BLaER1 treated with 17β-estradiol and CSF1 and Interleukin-3, amounts not matched to agents 10 nM and 100 nM (cell line): ENCODE data around the gene NCF4.

Source experiments
- H3K27ac ChIP-seq, 11 experiments: shearing (Covaris generic); formaldehyde crosslinking; 2 replicates each; pipeline ENCODE4 v1.8.1; 2022
- H3K27me3 ChIP-seq, 11 experiments: shearing (Covaris generic); formaldehyde crosslinking; 2 replicates each; pipeline ENCODE4 v1.8.1; 2022
- H3K36me3 ChIP-seq, 11 experiments: shearing (Covaris generic); formaldehyde crosslinking; 2 replicates each; pipeline ENCODE4 v1.8.1; 2022
- H3K4me1 ChIP-seq, 10 experiments: shearing (Covaris generic); formaldehyde crosslinking; 2 replicates each; pipeline ENCODE4 v1.8.1; 2022
- H3K4me2 ChIP-seq, 11 experiments: shearing (Covaris generic); formaldehyde crosslinking; 2 replicates each; pipeline ENCODE4 v1.8.1; 2022
- H3K4me3 ChIP-seq, 10 experiments: shearing (Covaris generic); formaldehyde crosslinking; 2 replicates each; pipeline ENCODE4 v1.8.1; 2022
- H3K9ac ChIP-seq, 11 experiments: shearing (Covaris generic); formaldehyde crosslinking; 2 replicates each; pipeline ENCODE4 v1.8.1; 2022
- H3K9me3 ChIP-seq, 11 experiments: shearing (Covaris generic); formaldehyde crosslinking; replicated peaks in 1 of 11; 2 replicates each; pipeline ENCODE4 v1.8.1; 2022
- H4K20me1 ChIP-seq, 11 experiments: shearing (Covaris generic); formaldehyde crosslinking; 2 replicates each; pipeline ENCODE4 v1.8.1; 2022
- Cebpa-rat ChIP-seq, 11 experiments: shearing (Covaris generic); IDR thresholded peaks; 2 replicates each; pipeline ENCODE4 v1.8.1; 2022

The NCF4 gene

GRCh38 chr22:36912694-36913426 is 52.1 kb downstream of the NCF4 start:
- H4K20me1 ChIP-seq = peaks cover 0 to 21% (median 0%) of the 10 kb centered on the region in 11 experiments; a peak in 6 of 22 replicates
- peak overlapping the region; percentile 71 to 91 (median 84); a peak in 20 of 22 replicates for H3K27ac ChIP-seq
- H3K4me2 ChIP-seq = peak overlapping the region; percentile 83 to 99 (median 93)
- no peaks in the 10 kb centered on the region for H3K9me3 ChIP-seq
- H3K9ac ChIP-seq = peak overlapping the region in 9 of 11 experiments; percentile 73 to 89 (median 83); a peak in 12 of 22 replicates
- peaks cover 21 to 44% (median 29%) of the 10 kb centered on the region in 10 experiments for H3K4me1 ChIP-seq
- TF ChIP-seq Cebpa-rat (IDR thresholded peaks at IDR 0.05) = no peak
- peaks cover 0 to 9% (median 0%) of the 10 kb centered on the region in 11 experiments; a peak in 1 of 22 replicates for H3K36me3 ChIP-seq
- H3K27me3 ChIP-seq = no peaks in the 10 kb centered on the region
- peak overlapping the region in 5 of 10 experiments; percentile 66 to 76 (median 73); a peak in 8 of 20 replicates for H3K4me3 ChIP-seq

- H3K36me3 ChIP-seq = peaks cover 3 to 15% (median 5%) of the 10 kb centered on the region in 11 experiments; a peak in 18 of 22 replicates
- H3K4me1 ChIP-seq = peaks cover 21 to 51% (median 29%) of the 10 kb centered on the region in 10 experiments
- no peak for TF ChIP-seq Cebpa-rat (IDR thresholded peaks at IDR 0.05)
- peak within 1 kb of the TSS; percentile 71 to 91 (median 84) for H3K27ac ChIP-seq
- H3K4me3 ChIP-seq = peak within 1 kb of the TSS; percentile 65 to 76 (median 68)
- no peaks in the 10 kb centered on the region for H3K27me3 ChIP-seq
- peak within 1 kb of the TSS; percentile 83 to 99 (median 93) for H3K4me2 ChIP-seq
- peak within 1 kb of the TSS; percentile 73 to 89 (median 83) for H3K9ac ChIP-seq
- H4K20me1 ChIP-seq = peaks cover 0 to 21% (median 0%) of the 10 kb centered on the region in 11 experiments; a peak in 6 of 22 replicates
- peaks cover 3 to 6% (median 4%) of the 10 kb centered on the region in 11 experiments; a peak in 21 of 22 replicates for H3K9me3 ChIP-seq
Observed at GRCh38 chr22:36913427-36914389, 52.9 kb downstream of the NCF4 start, which contains the start of gene CSF2RB. Gene CSF2RB, plus strand, starts transcription at chr22:36913628. Its CDS starts 8,580 bp downstream, at chr22:36922208.

- Histone ChIP-seq H3K27ac (peak overlapping the region; percentile 71 to 91 (median 84); a peak in 21 of 22 replicates), H3K4me1 (peaks cover 21 to 51% (median 29%) of the 10 kb centered on the region in 10 experiments), H3K9me3 (peaks cover 7 to 9% (median 8%) of the 10 kb centered on the region in 11 experiments; a peak in 21 of 22 replicates), H3K27me3 (no peaks in the 10 kb centered on the region), H3K4me2 (peak overlapping the region; percentile 83 to 99 (median 93)), H3K36me3 (peaks cover 8 to 21% (median 12%) of the 10 kb centered on the region in 11 experiments; a peak in 19 of 22 replicates), H4K20me1 (peaks cover 0 to 21% (median 0%) of the 10 kb centered on the region in 11 experiments; a peak in 6 of 22 replicates), H3K9ac (peak overlapping the region; percentile 73 to 89 (median 83)), H3K4me3 (peak overlapping the region; percentile 65 to 76 (median 68))
- TF ChIP-seq Cebpa-rat (IDR thresholded peaks at IDR 0.05) = no peak
Observed at GRCh38 chr22:36914390-36914752, 53.6 kb downstream of the NCF4 start.

GRCh38 chr22:36916034-36916433 is 55.2 kb downstream of the NCF4 start:
- peaks cover 8 to 33% (median 20%) of the 10 kb centered on the region in 11 experiments; a peak in 20 of 22 replicates for H3K36me3 ChIP-seq

GRCh38 chr22:36918586-36919284 is 57.9 kb downstream of the NCF4 start:
- Histone ChIP-seq H3K4me1 (peaks cover 43 to 76% (median 52%) of the 10 kb centered on the region in 10 experiments), H3K4me3 (no peak overlapping the region), H3K36me3 (peaks cover 17 to 50% (median 34%) of the 10 kb centered on the region in 11 experiments; a peak in 21 of 22 replicates), H3K4me2 (0 out of 22 replicates have a peak overlapping the region, but pooled peaks of 1 of the 11 experiments have one; percentile 2), H3K9ac (no peak overlapping the region), H3K27me3 (no peaks in the 10 kb centered on the region), H3K27ac (no peak overlapping the region), H4K20me1 (peaks cover 5 to 47% (median 13%) of the 10 kb centered on the region in 11 experiments; a peak in 13 of 22 replicates), H3K9me3 (peaks cover 7 to 9% (median 8%) of the 10 kb centered on the region in 11 experiments; a peak in 21 of 22 replicates)
- TF ChIP-seq Cebpa-rat (IDR thresholded peaks at IDR 0.05) = peak in 1 of 11 experiments; percentile 40; a peak in 1 of 22 replicates

More at GRCh38 chr22:36916034-36916433, 55.2 kb downstream of the NCF4 start:
- no peak overlapping the region for H3K9ac ChIP-seq
- peaks cover 7 to 9% (median 8%) of the 10 kb centered on the region in 11 experiments; a peak in 21 of 22 replicates for H3K9me3 ChIP-seq
- no peak overlapping the region for H3K4me3 ChIP-seq
- no peak for TF ChIP-seq Cebpa-rat (IDR thresholded peaks at IDR 0.05)
- peak overlapping the region in 4 of 11 experiments; percentile 23 to 95 (median 90); a peak in 7 of 22 replicates for H3K4me2 ChIP-seq
- no peak overlapping the region for H3K27ac ChIP-seq
- peaks cover 31 to 65% (median 41%) of the 10 kb centered on the region in 10 experiments for H3K4me1 ChIP-seq
- no peaks in the 10 kb centered on the region for H3K27me3 ChIP-seq
- peaks cover 0 to 28% (median 0%) of the 10 kb centered on the region in 11 experiments; a peak in 6 of 22 replicates for H4K20me1 ChIP-seq

GRCh38 chr22:36921309-36922104 is 60.7 kb downstream of the NCF4 start:
- peaks cover 7 to 9% (median 8%) of the 10 kb centered on the region in 11 experiments; a peak in 21 of 22 replicates for H3K9me3 ChIP-seq
- peak overlapping the region; percentile 1 to 65 (median 35); a peak in 14 of 22 replicates for H3K9ac ChIP-seq
- H3K36me3 ChIP-seq = peaks cover 37 to 74% (median 58%) of the 10 kb centered on the region in 11 experiments
- H3K27ac ChIP-seq = peak overlapping the region in 10 of 11 experiments; percentile 15 to 69 (median 54); a peak in 19 of 22 replicates
- peaks cover 39 to 59% (median 47%) of the 10 kb centered on the region in 10 experiments for H3K4me1 ChIP-seq
- peak overlapping the region in 1 of 10 experiments; percentile 19; a peak in 1 of 20 replicates for H3K4me3 ChIP-seq
- H3K27me3 ChIP-seq = no peaks in the 10 kb centered on the region
- peaks cover 5 to 45% (median 13%) of the 10 kb centered on the region in 11 experiments; a peak in 13 of 22 replicates for H4K20me1 ChIP-seq
- TF ChIP-seq Cebpa-rat (IDR thresholded peaks at IDR 0.05) = no peak
- H3K4me2 ChIP-seq = peak overlapping the region; percentile 73 to 90 (median 84)
